ENCODE data around the gene SHOC2. TPM values are rescaled to one million over a fixed set of nuclear protein-coding genes. Genes with fewer than 3 reads are reported as not detected.

SHOC2 gene
- total and polyA plus RNA-seq, 2 of the 8 experiments (the other 6 are each of a cell fraction or from before 2014, with no cell fraction given): 7.6 to 28.2 TPM

- Histone ChIP-seq H3K79me1 (ENCODE audit: low read depth, low read length) (peaks cover 6% of the 10 kb centered on the region), H3K4me2 (ENCODE audit: insufficient read depth in 1 of 2, low read depth in 2 of 2, low read length in 2 of 2) (no peak overlapping the region), H2AFZ (ENCODE audit: low read length) (no peak overlapping the region), H3K36me3 (ENCODE audit: control insufficient read depth in 2 of 4, insufficient read depth in 4 of 4, low read length in 3 of 4) (peaks cover 0 to 2% (median 0%) of the 10 kb centered on the region in 4 experiments; a peak in 1 of 8 replicates), H4K20me1 (replicated peaks in 1 of 2; ENCODE audit: control insufficient read depth in 1 of 2, insufficient read depth in 2 of 2, low read length in 2 of 2) (no peaks in the 10 kb centered on the region), H3K9ac (replicated peaks in 1 of 4; ENCODE audit: extremely low read depth in 1 of 4, low read depth in 3 of 4, low read length in 3 of 4) (no peak overlapping the region), H2AK5ac (ENCODE audit: low read depth, low read length) (no peak overlapping the region), H3K27me3 (replicated peaks in 1 of 4; ENCODE audit: control insufficient read depth in 3 of 4, extremely low read depth in 1 of 4, insufficient read depth in 3 of 4, low read length in 3 of 4) (no peaks in the 10 kb centered on the region), H3K4me3 (ENCODE audit: extremely low read depth in 1 of 4, insufficient read depth in 2 of 4, low read depth in 3 of 4, low read length in 4 of 4) (no peak overlapping the region), H3K23me2 (ENCODE audit: low read depth, low read length) (no peaks in the 10 kb centered on the region), H3K18ac (ENCODE audit: extremely low read depth, low read length) (no peak overlapping the region), H2BK20ac (ENCODE audit: low read length) (no peak overlapping the region), H4K5ac (ENCODE audit: insufficient read length, low read depth, low read length) (no peak overlapping the region), H3K4ac (replicated peaks; ENCODE audit: insufficient read length, low read depth, low read length) (no peak overlapping the region), H2BK120ac (replicated peaks; ENCODE audit: low read depth, low read length) (no peak overlapping the region), H4K91ac (replicated peaks; ENCODE audit: insufficient read length, low read length) (no peak overlapping the region), H3K9me3 (ENCODE audit: insufficient read depth in 2 of 2, low read depth in 1 of 2, low read length in 1 of 2) (no peaks in the 10 kb centered on the region), H3K56ac (replicated peaks; ENCODE audit: insufficient read length, low read depth, low read length) (no peak overlapping the region), H2BK5ac (ENCODE audit: low read depth, low read length) (no peak overlapping the region), H2BK15ac (ENCODE audit: low read length) (no peak overlapping the region), H4K8ac (ENCODE audit: extremely low read depth, insufficient read depth, low read length) (no peak overlapping the region), H3K23ac (ENCODE audit: insufficient read length) (no peak overlapping the region), H3K4me1 (replicated peaks in 1 of 4; ENCODE audit: control insufficient read depth in 3 of 4, insufficient read depth in 4 of 4, low read length in 3 of 4) (no peaks in the 10 kb centered on the region), H3K14ac (ENCODE audit: insufficient read length) (no peak overlapping the region), H2BK12ac (ENCODE audit: low read depth, low read length) (no peak overlapping the region), H3K27ac (ENCODE audit: low read depth, low read length) (no peak overlapping the region), H3K79me2 (ENCODE audit: control insufficient read depth in 1 of 2, insufficient read depth in 2 of 2, low read length in 2 of 2) (peaks cover 0 to 69% of the 10 kb centered on the region in 2 experiments; a peak in 2 of 4 replicates)
- ChIA-PET POLR2A (ENCODE audit: partially characterized antibody) (interaction anchor here (0.6 kb wide), 1 partner anchor 1615 kb away, joined by 4 read pairs; no protein-coding TSS in a partner anchor), CTCF (ENCODE audit: partially characterized antibody) (interaction anchor here (0.6 kb wide), 1 partner anchor 15 kb away, joined by 3 read pairs; no protein-coding TSS in a partner anchor)
- TF ChIP-seq MAFK (IDR thresholded peaks at IDR 0.05; ENCODE audit: low read depth, low read length): no peak
- TF ChIP-seq NRF1 (IDR thresholded peaks at IDR 0.05; ENCODE audit: low read depth, low read length): no peak
- no peak for TF ChIP-seq FOSL1 (IDR thresholded peaks at IDR 0.05; ENCODE audit: insufficient read depth, low read depth, low read length)
- DNase-seq (ENCODE audit: low read depth in 1 of 2, low spot score in 2 of 2): no peak
- FAIRE-seq: no peak
- 92% methylated on average over 2 of the region's 2 CpGs; no CpG with 5 or more reads in 1 of the 2 experiments for WGBS, 2 experiments (ENCODE audit: extremely low coverage in 1 of 2, insufficient coverage in 1 of 2, insufficient read length in 1 of 2, insufficient replicate concordance in 2 of 2, low coverage in 1 of 2, low lambda C conversion rate in 2 of 2, missing lambda C conversion rate in 1 of 2)
Measured at GRCh38 chr10:110978204-110978603, 58.8 kb downstream of the SHOC2 start.

Measured in H1 (cell line).